Thymus (tissue), 11 donors: Measurements from ENCODE around the gene PCBD1. TPM values are rescaled to one million over a fixed set of nuclear protein-coding genes. Genes with fewer than 3 reads are reported as not detected.

Experiments used
- DNase-seq, 9 donors: peaks; one replicate each; pipeline ENCODE4 v3.0.0-alpha.2; 2013; ENCODE audit warnings: low spot score in 9 of 9, low read depth in 6 of 9, missing footprints in 1 of 9
- H3K27ac ChIP-seq, 2 donors: one replicate each; pipeline ENCODE4 v1.5.1; 2013; ENCODE audit warnings: control low read depth in 1 of 2, low read depth in 1 of 2, low read length in 1 of 2, mild to moderate bottlenecking in 1 of 2, moderate library complexity in 1 of 2
- H3K27me3 ChIP-seq, 2 donors: one replicate each; pipeline ENCODE4 v1.5.1; 2013; ENCODE audit warnings: low read length in 1 of 2; ENCODE audit not compliant: control insufficient read depth in 2 of 2, insufficient read depth in 1 of 2
- H3K36me3 ChIP-seq, 2 donors: one replicate each; pipeline ENCODE4 v1.5.1; 2013; ENCODE audit warnings: low read length in 1 of 2, mild to moderate bottlenecking in 1 of 2, moderate library complexity in 1 of 2; ENCODE audit not compliant: control insufficient read depth in 2 of 2, insufficient read depth in 2 of 2
- H3K4me1 ChIP-seq, 2 donors: one replicate each; pipeline ENCODE4 v1.5.1; 2013; ENCODE audit warnings: low read length in 2 of 2; ENCODE audit not compliant: control insufficient read depth in 2 of 2, insufficient read depth in 2 of 2
- H3K4me3 ChIP-seq, 2 donors: one replicate each; pipeline ENCODE4 v1.5.1; 2013; ENCODE audit warnings: low read length in 2 of 2, control low read depth in 1 of 2, mild to moderate bottlenecking in 1 of 2
- H3K9me3 ChIP-seq, 2 donors: one replicate each; pipeline ENCODE4 v1.5.1; 2013; ENCODE audit warnings: low read length in 1 of 2, mild to moderate bottlenecking in 1 of 2; ENCODE audit not compliant: control insufficient read depth in 2 of 2, insufficient read depth in 1 of 2
- WGBS: extraction: QIAGEN DNeasy Blood & Tissue Kit; methylation state at CpG from one replicate; pipeline ENCODE4 v1.1.7; 2013; 5-methylcytosine and 5-hydroxymethylcytosine counted together
- polyA plus RNA-seq: library from polyadenylated mRNA; stranded (reverse); fragments of 200-250 nt; gene quantifications from one replicate; pipeline ENCODE4 v1.2.3, GENCODE V29; 2013
- total RNA-seq: library from RNA; stranded (reverse); fragments of 120-200 nt; gene quantifications from one replicate; pipeline ENCODE4 v1.2.4, GENCODE V29; 2013
- donor health status: healthy.

Gene PCBD1
- total and polyA plus RNA-seq, 2 donors = 22.0 to 59.0 TPM

DNA sequence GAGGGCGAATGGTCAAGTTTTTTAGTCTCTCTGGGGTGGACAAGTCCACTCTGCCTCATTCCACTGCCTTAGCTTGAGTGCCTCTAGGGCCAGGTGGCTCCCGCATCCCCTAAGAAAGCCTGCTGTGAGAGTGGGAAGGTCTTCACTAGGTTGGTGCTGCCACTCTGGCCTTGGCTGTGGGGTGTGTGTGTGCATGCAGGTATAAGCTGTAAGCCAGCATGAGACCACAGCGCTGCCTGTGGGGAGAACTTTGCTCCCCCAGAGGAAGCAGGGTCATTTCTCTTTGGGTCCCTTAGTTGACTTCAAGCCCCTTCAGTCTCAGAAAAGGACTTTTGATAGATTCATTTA lies 25.5 kb upstream of the PCBD1 start:
- H3K9me3 ChIP-seq = no peaks in the 10 kb centered on the region
- H3K4me1 ChIP-seq = peaks cover 0 to 2% of the 10 kb centered on the region in 2 donors
- H3K36me3 ChIP-seq = no peaks in the 10 kb centered on the region
- peaks cover 0 to 2% of the 10 kb centered on the region in 2 donors for H3K27me3 ChIP-seq
- 93% methylated on average over 3 of the region's 3 CpGs for WGBS
- no peak for DNase-seq
- no peak overlapping the region for H3K27ac ChIP-seq
- no peak overlapping the region for H3K4me3 ChIP-seq

GRCh38 chr10:70913191-70913892 lies 25.0 kb upstream of the PCBD1 start:
- Histone ChIP-seq H3K9me3 (no peaks in the 10 kb centered on the region), H3K4me3 (no peak overlapping the region), H3K27me3 (peaks cover 0 to 2% of the 10 kb centered on the region in 2 donors), H3K27ac (no peak overlapping the region), H3K36me3 (no peaks in the 10 kb centered on the region), H3K4me1 (no peaks in the 10 kb centered on the region)
- DNase-seq = no peak
- WGBS = 82% methylated on average over 6 of the region's 6 CpGs

DNA sequence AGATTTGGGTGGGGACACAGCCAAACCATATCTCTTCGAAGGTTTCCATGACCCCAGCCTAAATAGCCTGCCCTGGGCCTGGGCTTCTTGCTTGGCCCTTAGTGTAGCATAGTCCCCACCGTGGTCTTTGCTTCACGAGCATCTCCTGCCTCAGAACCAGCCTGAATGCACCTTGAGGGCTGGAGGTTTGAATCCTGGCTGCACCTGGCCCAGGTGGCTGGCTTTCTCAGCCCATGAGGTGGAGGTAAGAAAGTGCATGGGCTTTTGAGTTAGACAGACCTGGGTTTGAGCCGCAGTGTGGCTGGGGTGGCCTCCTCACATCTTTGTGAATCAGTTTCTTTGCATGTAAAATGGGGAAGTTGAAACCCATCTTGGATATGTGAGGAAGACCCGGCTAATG lies 24.2 kb upstream of the PCBD1 start:
- no peaks in the 10 kb centered on the region for H3K4me1 ChIP-seq
- H3K27ac ChIP-seq = no peak overlapping the region
- no peak for DNase-seq
- 96% methylated on average over 5 of the region's 5 CpGs for WGBS
- H3K4me3 ChIP-seq = no peak overlapping the region
- H3K27me3 ChIP-seq = peaks cover 0 to 2% of the 10 kb centered on the region in 2 donors
- no peaks in the 10 kb centered on the region for H3K36me3 ChIP-seq
- H3K9me3 ChIP-seq = no peaks in the 10 kb centered on the region

GRCh38 chr10:70911386-70911785 lies 23.0 kb upstream of the PCBD1 start:
- DNase-seq = no peak

DNA sequence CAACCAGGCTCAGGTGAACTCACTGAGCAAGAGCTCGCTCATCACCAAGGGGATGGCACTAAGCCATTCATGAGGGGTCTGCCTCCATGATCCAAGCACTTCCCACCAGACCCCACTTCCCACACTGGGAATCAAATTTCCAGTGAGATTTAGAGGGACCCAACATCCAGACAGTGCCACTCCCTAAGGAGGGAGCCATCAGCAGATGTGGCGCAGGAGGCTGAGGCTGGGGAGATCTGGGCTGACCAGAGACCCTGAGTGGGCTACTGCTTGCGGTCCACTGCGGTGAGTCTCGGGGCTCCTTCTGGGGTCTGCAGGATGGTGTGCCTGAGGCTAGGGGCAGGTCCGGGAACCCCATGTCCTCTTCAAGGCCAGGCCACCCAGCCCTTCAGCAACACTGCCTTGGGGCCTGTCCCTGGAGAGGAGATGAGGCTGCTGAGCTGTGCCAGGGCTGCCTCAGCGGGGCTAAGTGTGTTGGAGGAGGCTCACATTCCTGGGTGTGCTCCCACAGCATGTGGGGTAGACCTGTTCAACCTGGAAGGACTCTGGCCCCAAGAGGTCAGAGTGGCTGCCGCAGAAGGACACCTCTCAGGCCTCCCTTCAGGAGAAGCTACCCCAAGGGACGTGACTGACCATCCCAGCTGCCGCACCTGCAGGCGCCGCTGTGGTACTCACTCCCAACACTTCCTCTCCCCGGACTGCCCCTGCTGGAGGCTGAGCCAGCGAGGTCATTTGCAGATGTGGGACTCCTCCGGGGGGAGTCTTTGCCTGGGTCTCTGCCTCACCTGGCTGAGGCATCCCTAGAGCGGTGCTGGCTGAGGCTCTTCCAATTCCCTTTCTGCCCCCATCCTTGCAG lies 22.3 kb upstream of the PCBD1 start:
- Histone ChIP-seq H3K4me1 (no peaks in the 10 kb centered on the region), H3K36me3 (no peaks in the 10 kb centered on the region), H3K27me3 (peaks cover 0 to 2% of the 10 kb centered on the region in 2 donors), H3K4me3 (no peak overlapping the region), H3K9me3 (no peaks in the 10 kb centered on the region), H3K27ac (no peak overlapping the region)
- no peak for DNase-seq
- 97% methylated on average over 16 of the region's 16 CpGs for WGBS

More at GRCh38 chr10:70911386-70911785, 23.0 kb upstream of the PCBD1 start:
- Histone ChIP-seq H3K27me3 (peaks cover 0 to 2% of the 10 kb centered on the region in 2 donors), H3K4me3 (no peak overlapping the region), H3K4me1 (no peaks in the 10 kb centered on the region), H3K9me3 (no peaks in the 10 kb centered on the region), H3K27ac (no peak overlapping the region), H3K36me3 (no peaks in the 10 kb centered on the region)
- 93% methylated on average over 4 of the region's 4 CpGs for WGBS

- Histone ChIP-seq H3K4me3 (no peak overlapping the region), H3K27ac (no peak overlapping the region), H3K9me3 (no peaks in the 10 kb centered on the region), H3K4me1 (no peaks in the 10 kb centered on the region), H3K36me3 (no peaks in the 10 kb centered on the region), H3K27me3 (peaks cover 0 to 2% of the 10 kb centered on the region in 2 donors)
- no peak for DNase-seq
- WGBS = 93% methylated on average over 9 of the region's 9 CpGs
These were observed 21.1 kb upstream of the PCBD1 start for GRCh38 chr10:70909326-70909935.

- peaks cover 0 to 2% of the 10 kb centered on the region in 2 donors for H3K27me3 ChIP-seq
- H3K36me3 ChIP-seq = no peaks in the 10 kb centered on the region
- DNase-seq = no peak
- H3K4me3 ChIP-seq = no peak overlapping the region
- H3K9me3 ChIP-seq = no peaks in the 10 kb centered on the region
- H3K27ac ChIP-seq = no peak overlapping the region
- WGBS = 94% methylated on average over 12 of the region's 12 CpGs
- no peaks in the 10 kb centered on the region for H3K4me1 ChIP-seq
These were observed 20.3 kb upstream of the PCBD1 start for GRCh38 chr10:70908406-70909296.

- no peaks in the 10 kb centered on the region for H3K4me1 ChIP-seq
- WGBS = 91% methylated on average over 16 of the region's 16 CpGs
- no peak overlapping the region for H3K27ac ChIP-seq
- H3K4me3 ChIP-seq = no peak overlapping the region
- no peaks in the 10 kb centered on the region for H3K9me3 ChIP-seq
- H3K36me3 ChIP-seq = no peaks in the 10 kb centered on the region
- peaks cover 0 to 2% of the 10 kb centered on the region in 2 donors for H3K27me3 ChIP-seq
- DNase-seq = no peak
These were observed 19.5 kb upstream of the PCBD1 start for GRCh38 chr10:70907637-70908405.
